GM21526 (cell line): ENCODE results near the gene APBB1IP.
"Not testable (repeated sequence)": the region's sequence is repeated elsewhere in the genome, so short reads cannot be mapped to it uniquely, and the experiment has no call there.

Experiments
- ATAC-seq: cut with Tn5 transposase; IDR thresholded peaks from one replicate; pipeline ENCODE4 v1.9.1; 2021; ENCODE audit warnings: moderate library complexity; ENCODE audit not compliant: unreplicated experiment, low FRiP score

The APBB1IP gene

DNA sequence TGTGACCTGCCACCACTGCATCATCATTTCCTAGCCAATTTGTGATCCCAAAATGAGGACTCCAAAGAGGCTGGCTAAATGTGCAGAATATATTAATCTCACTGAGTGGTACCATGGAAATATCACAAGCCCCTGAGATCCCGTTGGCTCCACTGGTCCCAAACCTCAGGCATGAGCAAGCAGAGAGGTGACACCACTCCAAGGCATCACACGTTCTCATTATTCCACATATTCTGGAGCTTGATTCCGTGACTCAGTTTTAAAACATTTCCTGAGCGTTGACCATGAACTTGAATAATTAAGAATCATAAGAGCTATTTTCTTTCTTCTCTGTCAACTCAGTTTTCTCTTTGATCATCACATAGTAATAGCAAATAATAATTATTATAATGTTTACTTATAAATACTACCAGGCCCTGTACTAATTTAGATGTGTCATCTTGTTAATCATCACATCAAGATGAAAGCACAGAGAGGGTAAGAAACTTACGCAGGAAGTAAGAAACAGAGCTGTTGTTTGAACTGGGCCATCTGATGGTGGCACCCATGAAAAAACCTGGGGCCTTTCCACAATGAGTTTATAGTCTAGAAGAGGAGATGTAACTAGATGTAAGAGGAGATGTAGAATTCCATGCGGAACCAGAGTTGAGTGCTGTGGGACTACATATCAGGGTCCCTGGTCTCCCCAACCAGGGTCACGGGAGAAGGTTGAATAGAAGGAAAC is 3.5 kb downstream of the APBB1IP start:
- ATAC-seq = no peak

DNA sequence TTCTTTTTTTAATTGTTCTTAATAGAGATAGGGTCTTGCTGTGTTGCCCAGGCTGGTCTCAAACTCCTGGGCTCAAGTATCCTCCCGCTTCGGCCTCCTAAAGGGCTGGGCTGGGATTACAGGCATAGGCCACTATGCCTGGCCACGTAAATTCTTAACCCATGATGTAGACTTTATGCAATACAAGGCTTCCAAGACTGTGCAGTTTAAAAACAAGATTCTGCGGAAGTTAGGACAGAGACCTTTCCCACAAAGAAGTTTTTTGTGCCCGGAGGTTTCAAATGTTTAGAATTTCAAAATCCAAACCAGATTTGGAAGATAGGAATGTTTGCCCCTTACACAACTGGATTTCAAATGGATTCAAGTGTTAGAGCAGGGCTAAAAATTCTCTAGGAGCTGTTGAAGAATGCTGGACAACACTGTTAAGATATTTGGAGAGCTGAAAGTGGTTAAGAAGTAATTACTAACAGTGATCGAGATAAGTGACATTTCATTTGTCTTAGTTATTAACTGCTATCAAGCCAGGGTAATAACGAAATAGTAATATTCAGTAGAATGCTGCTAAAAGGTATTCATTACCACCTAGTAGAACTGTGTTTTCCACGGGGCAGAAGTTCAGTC is 7.4 kb downstream of the APBB1IP start:
- no peak for ATAC-seq

DNA sequence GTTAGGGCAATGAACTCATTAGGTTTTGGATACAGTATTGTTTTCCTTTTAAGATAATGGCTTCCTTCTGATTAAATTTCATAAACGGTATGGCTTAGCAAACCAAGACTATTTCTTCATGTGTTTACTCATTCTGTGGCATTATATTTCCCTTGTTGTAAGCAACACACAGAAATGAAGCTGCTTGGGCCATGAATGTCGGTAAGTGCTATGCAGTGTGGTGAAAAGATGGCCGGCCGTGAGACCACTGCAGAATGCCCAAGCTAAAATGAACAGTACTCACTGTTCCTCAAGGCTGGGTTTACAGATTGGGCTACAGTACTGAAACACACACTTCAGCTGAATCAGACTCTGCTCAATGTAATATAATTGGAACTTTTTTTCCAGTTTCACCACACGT is 8.1 kb downstream of the APBB1IP start:
- ATAC-seq = no peak

DNA sequence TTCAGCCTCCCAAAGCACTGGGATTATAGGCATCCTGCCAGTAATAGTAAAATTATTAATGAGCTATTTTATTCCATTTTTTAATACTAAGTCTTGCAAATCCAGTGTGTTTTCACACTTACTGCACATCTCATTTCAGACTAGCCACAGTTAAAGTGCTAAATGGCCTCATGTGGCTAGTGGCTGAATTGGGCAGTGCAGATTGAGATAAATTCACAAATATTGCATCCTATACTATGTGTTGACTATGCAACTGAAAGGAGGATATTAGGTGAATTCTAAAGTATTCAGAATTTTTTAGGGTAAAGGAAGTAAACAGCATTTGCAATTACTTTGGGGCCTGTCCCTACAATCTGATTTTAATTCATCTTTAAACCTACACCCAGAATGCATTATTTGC is 10.2 kb downstream of the APBB1IP start:
- peak; percentile 45 for ATAC-seq

DNA sequence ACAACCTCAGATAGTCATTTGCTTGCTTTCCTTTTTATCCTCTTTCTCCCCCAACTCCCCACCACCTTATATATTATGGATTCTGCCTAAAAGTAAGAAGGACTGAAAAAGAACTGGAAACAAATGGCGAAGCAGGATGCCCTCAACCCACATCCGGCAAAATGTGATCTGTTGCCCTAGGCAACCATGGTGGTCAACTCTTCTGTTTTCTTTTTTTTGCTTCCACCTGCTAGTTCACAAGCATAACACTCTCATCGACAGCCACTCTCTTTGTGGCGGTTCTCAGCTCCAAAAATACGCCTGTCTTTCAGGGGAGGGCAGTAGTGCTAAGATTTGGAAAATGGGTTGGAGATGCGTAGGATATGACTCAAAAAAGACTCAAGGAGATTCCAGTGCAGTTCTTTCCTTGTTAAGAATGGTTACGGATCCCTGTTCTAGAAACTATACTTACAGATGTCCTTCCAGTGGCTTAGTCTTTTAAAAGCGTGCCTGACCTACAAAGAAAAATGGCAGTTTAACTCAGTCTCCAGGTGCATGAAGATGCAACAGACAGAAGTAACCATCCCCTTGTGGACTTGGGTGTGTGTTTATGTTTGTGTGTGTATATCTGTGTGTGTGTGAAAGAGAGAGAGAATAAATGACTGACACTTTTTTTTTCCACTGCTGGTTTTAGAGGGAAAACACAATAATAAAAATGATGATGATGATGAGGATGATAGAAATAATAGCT is 10.7 kb downstream of the APBB1IP start:
- ATAC-seq = peak; percentile 75

DNA sequence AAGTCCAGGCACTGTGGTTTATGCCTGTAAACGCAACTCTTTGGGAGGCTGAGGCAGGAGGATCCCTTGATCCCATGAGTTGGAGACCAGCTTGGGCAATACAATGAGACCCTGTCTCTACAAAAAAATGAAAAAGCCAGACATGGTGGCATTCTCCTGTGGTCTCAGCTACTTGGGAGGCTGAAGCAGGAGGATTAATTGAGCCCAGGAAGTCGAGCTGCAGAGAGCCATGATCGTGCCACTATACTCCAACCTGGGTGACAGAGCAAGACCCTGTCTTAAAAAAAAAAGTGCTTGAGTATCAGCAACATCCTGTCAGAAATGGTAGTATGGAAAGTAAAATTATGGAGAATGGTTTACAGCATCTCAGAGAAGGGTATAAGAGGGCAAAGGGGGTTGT is 11.6 kb downstream of the APBB1IP start:
- ATAC-seq = no peak

DNA sequence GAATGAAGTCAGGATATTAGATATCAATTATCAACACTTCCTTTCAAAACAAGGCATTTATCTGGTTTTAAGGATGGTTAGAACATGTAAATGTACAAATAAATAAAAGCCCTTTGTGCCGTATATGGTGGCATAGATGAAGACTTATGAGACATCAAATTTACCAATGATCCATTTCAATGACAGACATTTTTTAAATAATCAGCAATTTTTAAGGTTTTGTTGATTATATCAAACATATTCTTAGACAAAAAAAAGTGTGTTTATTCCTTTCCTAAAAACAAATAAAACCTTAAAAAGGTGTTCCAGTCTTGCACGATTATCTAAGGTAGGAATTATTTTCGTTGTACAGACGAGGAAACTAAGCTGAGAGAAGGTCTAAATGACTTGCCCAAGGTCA is 13.8 kb downstream of the APBB1IP start:
- no peak for ATAC-seq

DNA sequence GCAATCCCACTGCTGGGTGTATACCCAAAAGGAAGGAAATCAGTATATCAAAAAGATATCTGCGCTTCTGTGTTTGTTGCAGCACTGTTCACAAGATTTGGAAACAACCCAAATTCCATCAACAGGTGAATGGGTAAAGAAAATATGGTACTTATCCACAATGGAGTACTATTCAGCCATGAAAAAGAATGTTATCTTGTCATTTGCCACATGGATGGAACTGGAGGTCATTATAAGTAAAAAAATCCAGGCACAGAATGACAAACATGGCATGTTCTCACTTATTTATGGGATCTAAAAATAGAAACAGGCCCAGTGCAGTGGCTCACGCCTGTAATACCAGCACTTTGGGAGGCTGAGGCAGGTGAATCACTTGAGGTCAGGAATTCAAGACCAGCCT is 15.7 kb downstream of the APBB1IP start:
- no peak for ATAC-seq

DNA sequence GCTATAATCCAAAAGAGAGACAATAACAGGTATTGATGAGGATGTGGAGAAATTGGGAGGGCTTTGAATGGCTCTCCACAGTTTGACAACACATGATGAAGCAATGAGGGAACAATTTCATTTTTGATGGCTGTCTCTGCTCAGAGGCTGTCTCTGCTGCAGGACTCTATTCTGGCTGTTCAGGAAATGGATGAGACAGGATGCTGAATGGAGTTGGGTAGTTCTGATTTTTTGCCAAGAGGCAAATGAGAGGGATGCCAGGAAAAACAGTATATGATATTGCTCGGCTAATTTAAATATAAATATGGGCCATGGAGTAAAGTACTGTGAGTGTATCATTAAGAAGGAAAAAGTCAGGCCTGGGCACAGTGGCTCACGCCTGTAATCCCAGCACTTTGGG is 16.8 kb downstream of the APBB1IP start:
- ATAC-seq = no peak

DNA sequence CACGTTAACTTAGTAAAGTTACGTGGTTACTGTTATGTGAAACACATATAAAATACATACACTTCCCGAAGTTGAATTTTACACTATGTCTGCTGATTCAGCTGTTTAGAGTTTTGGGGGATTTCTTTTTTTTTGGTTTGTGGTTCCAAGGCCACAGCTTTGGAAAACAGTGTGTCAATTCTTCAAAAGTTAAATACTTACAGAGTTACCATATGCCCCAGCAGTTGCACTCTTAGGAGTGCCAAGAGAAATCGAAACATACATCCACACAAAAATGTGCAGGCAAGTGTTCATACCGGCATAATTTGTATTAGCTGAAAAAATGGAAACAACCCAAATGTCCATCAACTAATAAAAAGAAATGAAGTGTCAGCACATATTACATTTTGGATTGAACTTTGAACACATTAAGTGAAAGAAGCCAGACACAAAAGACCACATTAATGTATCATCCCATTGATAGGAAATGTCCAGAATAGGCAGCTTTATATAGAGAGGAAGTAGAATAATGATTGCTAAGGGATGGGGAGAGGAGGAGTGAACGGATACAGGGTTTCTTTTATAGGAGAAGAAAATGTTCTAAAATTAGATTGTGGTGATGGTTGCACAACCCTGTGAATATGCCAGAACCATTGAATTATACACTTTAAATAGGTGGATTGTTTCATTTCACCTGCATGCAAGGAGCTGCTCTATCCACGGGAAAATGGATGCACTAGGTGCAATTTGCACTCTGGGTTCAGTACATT is 17.6 kb downstream of the APBB1IP start:
- ATAC-seq = no peak

DNA sequence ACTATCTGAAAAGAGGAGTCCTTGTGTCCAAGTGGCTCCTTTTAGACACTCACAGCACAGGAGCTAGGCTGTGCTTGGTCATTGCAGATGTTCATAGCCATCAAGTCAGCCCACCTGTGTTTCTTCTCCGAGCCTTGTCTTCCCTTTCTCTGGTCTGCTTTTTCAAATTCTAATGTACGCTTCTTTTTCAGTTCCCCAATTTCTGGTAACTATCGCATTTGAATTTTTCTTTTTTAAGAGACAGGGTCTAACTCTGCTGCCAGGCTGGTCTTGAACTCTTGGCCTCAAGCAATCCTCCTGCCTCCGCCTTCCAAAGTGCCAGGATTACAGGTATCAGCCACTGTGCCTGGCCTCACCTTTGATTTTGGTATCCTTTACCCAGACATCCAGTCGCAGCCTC is 18.9 kb downstream of the APBB1IP start:
- peak; percentile 93 for ATAC-seq

DNA sequence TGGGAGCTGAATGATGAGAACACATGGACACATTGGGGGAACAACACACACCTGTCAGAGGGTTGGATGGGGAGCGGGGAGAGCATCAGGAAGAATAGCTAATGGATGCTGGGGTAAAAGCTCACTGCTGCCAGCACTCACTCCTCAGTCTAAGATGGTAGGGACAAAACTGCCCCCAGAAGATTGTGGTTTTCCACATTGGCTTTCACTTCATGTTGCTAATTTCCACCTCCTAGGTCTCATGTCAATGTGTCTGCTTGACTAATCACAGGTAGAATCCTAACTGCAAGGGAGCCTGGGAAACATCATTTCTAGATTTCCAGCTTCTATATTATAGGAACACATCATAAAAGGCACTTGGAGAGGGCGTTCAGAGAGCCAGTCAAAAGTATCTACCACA is 22.6 kb downstream of the APBB1IP start:
- ATAC-seq = no peak

DNA sequence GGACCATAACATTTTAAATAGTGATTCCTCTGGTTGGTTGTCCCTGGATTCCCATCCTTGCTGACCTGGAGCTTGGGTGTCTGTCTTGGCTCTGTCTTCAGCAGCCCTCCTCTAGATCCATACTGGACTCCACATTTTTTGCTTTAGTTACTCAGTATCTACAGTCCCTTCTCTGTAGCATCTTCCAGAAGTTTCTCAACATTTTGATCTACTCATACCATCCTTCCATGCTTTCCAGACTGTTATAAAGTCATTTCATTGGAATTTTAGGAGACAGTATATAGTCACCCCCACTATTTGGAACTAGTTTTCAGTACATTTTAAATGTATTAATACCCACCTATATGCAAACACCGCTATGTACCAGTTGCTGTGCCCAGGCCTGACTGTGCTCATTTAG is 25.8 kb downstream of the APBB1IP start:
- ATAC-seq = no peak

DNA sequence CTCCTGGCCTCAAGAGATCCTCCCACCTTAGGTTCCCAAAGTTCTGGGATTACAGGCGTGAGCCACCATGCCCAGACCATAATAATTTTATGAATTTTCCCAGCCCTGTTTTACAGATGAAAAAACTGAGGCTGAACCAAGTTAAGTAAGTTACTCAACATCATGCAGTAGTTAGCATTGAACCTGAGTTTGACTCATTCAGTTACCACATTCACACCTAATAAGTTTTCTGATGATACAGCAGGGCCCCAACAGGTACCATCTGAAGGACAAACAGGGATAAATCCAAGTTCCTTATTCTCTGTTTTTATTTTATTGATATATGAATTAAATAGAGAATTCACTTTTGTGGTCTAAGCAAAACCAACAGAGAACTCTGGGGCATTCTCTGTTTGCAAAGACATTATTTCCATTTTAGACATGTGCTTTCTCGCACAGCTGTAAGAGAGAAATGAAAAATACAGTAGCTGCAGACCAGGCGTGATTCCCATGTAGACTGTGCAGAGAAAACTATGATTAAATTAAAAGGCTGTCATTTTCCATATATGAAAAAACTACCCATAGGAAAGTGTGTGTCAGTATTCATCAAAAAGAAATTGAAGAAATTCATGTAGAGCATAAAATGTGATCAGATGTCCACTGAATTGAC is 26.6 kb downstream of the APBB1IP start:
- ATAC-seq = no peak

DNA sequence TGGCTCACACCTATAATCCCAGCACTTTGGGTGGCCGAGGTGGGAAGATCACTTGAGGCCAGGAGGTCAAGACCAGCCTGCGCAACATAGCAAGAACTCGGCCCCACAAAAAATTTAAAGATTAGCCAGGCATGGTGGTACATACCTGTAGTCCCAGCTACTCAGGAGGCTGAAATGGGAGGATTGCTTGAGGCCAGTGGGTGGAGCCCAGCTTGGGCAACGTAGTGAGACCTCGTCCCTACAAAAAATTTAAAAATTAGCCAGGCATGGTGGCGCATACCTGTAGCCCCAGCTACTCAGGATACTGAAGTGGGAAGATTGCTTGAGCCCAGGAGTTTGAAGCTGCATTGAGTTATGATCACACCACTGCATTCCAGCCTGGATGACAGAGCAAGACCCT is 28.4 kb downstream of the APBB1IP start:
- ATAC-seq = not testable (repeated sequence)

DNA sequence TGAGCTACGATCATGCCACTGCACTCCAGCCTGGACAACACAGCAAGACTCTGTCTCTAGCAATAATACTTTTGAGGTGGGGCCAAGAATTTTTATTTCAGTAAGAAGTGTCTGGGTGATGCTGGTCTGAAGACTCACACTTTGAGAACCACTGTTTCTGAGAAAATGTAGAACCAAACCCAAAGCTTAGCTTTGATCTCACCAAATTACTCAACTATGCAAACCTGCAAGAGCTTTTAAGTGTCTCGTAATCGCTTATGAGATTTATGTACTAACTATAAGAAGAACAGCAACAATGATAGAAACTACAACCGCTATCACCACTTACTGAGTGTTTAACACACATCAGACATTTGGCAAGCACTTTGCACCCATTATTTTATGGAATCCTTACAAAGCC is 29.5 kb downstream of the APBB1IP start:
- ATAC-seq = no peak

DNA sequence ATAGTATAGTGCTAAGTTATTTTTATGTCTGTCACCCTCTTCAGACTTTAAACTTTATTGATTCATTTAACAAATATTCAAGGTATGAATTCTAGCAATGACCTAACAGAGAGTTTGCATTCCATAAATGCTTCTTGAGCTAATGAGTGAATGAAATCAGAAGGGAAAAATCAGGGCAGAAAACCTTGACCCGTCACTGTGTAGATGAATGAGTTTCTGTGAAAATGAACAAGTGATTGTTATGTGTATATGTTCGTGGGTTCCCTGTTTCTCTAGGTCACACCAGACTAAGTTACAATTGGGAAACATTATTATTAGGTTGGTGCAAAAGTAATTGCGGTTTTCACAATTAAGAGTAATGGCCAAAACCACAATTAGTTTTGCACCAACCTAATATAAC is 30.1 kb downstream of the APBB1IP start:
- ATAC-seq = no peak

DNA sequence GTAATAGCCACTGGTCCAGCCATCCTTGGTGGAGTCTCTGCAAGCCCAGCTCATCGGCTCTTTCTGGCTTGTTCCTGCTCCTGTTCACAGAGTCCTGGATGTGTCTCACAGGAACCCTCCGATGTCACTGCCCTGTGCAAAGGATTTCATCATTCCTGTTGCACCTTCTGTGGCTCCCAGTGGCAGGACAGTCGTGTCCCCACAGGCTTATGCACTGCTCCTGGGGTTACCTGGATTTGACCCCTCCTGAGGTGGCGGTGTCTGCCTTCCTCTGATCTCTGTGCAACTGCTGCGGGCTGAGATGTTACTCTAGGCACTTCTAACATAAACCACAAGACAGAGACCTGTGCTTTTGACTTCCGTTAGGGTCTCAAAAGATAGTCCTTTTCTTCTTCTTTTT is 30.6 kb downstream of the APBB1IP start:
- peak; percentile 73 for ATAC-seq

DNA sequence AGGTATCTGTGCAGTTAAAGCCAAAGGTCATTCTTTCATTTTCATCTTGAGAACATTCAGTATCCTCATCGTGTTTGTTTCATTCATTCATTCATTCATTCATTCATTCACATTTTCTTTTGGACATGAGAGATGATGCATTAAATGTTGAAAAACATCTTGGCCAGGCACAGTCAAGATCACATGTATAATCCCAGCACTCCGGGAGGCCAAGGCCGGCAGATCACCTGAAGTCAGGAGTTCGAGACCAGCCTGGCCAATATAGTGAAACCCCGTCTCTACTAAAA is 34.3 kb downstream of the APBB1IP start:
- no peak for ATAC-seq

DNA sequence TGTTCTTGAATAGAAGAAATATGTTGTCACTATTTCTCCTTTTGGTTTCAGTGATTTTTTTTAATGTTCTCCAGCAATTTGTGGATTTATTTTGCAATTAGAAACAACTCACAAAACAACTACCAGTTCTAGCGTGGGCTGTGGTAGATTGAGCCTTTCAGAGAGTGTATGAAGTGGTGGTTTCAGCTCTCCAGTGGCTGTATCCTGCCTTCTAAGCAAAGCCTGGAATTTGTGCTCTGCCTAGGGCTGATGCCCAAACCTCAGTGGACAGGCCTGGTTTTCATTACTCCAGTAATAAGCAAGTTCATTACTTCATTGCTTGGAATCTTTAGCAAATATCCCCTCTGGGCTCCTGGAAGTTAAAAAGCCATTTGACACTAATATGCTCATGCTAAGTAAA is 35.9 kb downstream of the APBB1IP start:
- no peak for ATAC-seq

DNA sequence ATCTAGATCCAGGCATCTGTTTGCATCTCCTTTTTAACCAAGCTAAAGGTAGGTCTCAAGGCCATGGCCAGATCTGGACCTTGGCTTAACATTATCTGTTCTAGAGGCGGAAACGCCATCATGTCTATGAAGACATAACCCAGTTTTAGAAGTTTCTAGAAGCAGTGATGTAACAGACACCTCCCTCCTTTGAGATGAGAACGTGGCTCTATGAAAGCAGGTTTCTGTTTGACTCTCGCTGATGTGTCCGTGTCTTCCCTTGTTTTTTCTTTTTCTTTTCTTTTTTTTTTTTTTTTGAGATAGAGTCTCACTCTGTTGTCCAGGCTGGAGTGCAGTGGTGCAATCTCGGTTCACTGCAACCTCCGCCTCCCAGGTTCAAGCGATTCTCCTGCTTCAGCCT is 36.7 kb downstream of the APBB1IP start:
- not testable (repeated sequence) for ATAC-seq
